Adipocyte (in vitro differentiated cells): ENCODE data around the gene UBE2V1.
"Not testable (repeated sequence)": the region's sequence is repeated elsewhere in the genome, so short reads cannot be mapped to it uniquely, and the experiment has no call there.

Experiments
- DNase-seq: peaks from one replicate; pipeline ENCODE4 v3.0.0-alpha.2; 2015; ENCODE audit warnings: low read depth
- H3K27me3 ChIP-seq: replicated peaks from 2 replicates; pipeline ENCODE4 v1.7.0; 2013; ENCODE audit warnings: mild to moderate bottlenecking, low read length, moderate library complexity; ENCODE audit not compliant: control insufficient read depth, insufficient read depth
- H3K36me3 ChIP-seq: 2 replicates; pipeline ENCODE4 v1.7.0; 2013; ENCODE audit warnings: low read length, mild to moderate bottlenecking, moderate library complexity; ENCODE audit not compliant: control insufficient read depth, insufficient read depth, severe bottlenecking
- H3K4me1 ChIP-seq: 2 replicates; pipeline ENCODE4 v1.7.0; 2013; ENCODE audit warnings: mild to moderate bottlenecking, low read length, moderate library complexity; ENCODE audit not compliant: control insufficient read depth, insufficient read depth
- H3K4me3 ChIP-seq: 2 replicates; pipeline ENCODE4 v1.7.0; 2013; ENCODE audit warnings: mild to moderate bottlenecking, low read length, moderate library complexity
- H3K9ac ChIP-seq: 2 replicates; pipeline ENCODE4 v1.7.0; 2013; ENCODE audit warnings: mild to moderate bottlenecking, low read length, moderate library complexity
- H3K9me3 ChIP-seq: 2 replicates; pipeline ENCODE4 v1.7.0; 2013; ENCODE audit warnings: mild to moderate bottlenecking, low read length, moderate library complexity; ENCODE audit not compliant: control insufficient read depth

The UBE2V1 gene

GRCh38 chr20:50089140-50089786, 23.7 kb downstream of the UBE2V1 start:
- H3K9me3 ChIP-seq: no peaks in the 10 kb centered on the region
- no peak for DNase-seq
- no peak overlapping the region for H3K4me3 ChIP-seq
- H3K27me3 ChIP-seq: no peaks in the 10 kb centered on the region
- no peak overlapping the region for H3K9ac ChIP-seq
- H3K36me3 ChIP-seq: peaks cover 34% of the 10 kb centered on the region
- H3K4me1 ChIP-seq: peaks cover 43% of the 10 kb centered on the region

- Histone ChIP-seq H3K27me3 (no peaks in the 10 kb centered on the region), H3K9me3 (no peaks in the 10 kb centered on the region), H3K36me3 (peaks cover 36% of the 10 kb centered on the region), H3K4me1 (peaks cover 40% of the 10 kb centered on the region), H3K4me3 (no peak overlapping the region), H3K9ac (peak overlapping the region; percentile 0)
- no peak for DNase-seq
Observed at GRCh38 chr20:50088022-50088421, 24.9 kb downstream of the UBE2V1 start.

DNA sequence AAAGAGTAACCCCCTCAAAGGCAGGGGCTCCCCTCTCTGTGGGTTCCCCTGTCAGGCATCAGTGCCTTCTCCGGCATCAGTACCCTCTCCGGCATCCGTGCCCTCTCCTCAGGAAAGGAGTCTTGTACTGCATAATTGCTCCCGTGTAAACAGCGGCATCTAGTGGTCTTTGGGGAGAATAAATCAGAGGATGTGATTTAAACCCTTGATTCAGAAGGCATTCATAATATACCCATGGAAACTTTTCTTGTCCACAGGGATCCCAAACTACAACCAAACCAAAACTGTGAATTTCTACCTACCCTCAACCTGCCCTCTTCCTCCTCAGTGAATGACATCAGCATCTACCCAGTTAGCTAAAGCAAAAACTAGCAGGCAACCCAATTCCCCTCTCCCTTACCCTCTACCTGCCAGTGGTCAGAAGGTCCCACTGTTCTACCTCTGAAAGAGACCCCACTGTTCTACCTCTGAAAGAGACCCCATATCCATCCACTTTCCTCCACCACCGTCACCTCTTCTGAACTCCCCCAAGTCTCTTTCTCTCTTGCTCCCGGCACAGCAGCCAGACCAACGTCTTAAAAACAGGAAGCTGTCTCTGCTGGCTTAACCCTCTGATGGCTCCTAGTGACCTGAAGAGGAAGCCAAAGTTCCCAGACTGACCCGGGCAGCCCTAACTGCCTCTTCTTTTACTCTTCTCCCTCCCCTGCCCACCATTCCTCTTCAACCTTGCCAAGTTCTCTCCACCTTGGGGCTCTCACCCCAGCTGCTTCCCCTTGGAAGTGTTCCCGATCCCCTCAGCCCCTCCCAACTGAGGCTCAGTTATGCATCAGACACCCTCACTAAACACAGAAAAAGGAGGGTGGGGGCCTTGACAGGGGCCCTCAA, 27.2 kb downstream of the UBE2V1 start:
- Histone ChIP-seq H3K27me3 (no peaks in the 10 kb centered on the region), H3K4me1 (peaks cover 26% of the 10 kb centered on the region), H3K9me3 (no peaks in the 10 kb centered on the region), H3K9ac (peak overlapping the region; percentile 68), H3K4me3 (peak overlapping the region; percentile 70), H3K36me3 (peaks cover 54% of the 10 kb centered on the region)
- DNase-seq: peak; percentile 85

DNA sequence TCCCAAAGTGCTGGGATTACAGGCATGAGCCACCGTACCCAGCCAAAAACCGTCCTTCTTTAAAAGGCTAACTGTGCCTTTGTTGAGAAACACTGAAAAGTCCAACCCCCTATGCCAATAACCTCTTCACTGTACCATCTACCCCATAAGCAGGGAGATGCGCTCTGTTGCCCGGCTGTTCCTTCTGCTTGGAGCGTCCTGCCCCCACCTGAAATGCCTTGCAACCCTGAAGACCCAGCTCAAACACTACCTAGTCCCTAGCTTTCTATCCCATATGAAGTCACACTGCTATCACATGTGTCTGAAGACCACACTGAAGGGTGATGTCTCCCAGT, 27.8 kb downstream of the UBE2V1 start:
- H3K9ac ChIP-seq: no peak overlapping the region
- peaks cover 21% of the 10 kb centered on the region for H3K4me1 ChIP-seq
- H3K4me3 ChIP-seq: no peak overlapping the region
- no peak for DNase-seq
- no peaks in the 10 kb centered on the region for H3K27me3 ChIP-seq
- H3K9me3 ChIP-seq: no peaks in the 10 kb centered on the region
- H3K36me3 ChIP-seq: peaks cover 53% of the 10 kb centered on the region

DNA sequence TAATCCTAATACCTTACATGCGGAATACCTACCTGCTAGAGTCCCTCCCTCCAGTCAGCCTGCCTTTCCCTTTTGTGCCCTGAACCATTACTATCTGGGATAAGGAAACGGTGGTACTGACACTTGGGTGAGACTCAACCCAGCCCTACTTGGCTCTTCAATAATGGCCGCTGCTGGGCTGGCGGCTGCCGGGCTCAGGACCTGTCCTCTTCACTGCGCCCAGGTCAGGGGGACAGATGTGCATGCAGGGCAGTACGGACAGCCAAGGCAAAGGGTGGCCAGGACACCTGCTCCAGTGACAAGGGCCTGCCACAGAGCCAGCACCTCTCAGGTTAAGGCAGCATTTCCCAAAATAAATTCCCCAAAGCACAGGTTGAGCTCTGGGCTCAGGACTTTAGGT, 29.9 kb downstream of the UBE2V1 start:
- Histone ChIP-seq H3K9me3 (no peaks in the 10 kb centered on the region), H3K9ac (no peak overlapping the region)

GRCh38 chr20:50082056-50082455, 30.9 kb downstream of the UBE2V1 start:
- H3K36me3 ChIP-seq: peaks cover 29% of the 10 kb centered on the region
- not testable (repeated sequence) for H3K27me3 ChIP-seq, H3K9me3 ChIP-seq, H3K9ac ChIP-seq, H3K4me3 ChIP-seq, DNase-seq
- H3K4me1 ChIP-seq: peaks cover 19% of the 10 kb centered on the region

More for the DNA sequence above, 29.9 kb downstream of the UBE2V1 start:
- no peak for DNase-seq
- no peaks in the 10 kb centered on the region for H3K27me3 ChIP-seq
- H3K36me3 ChIP-seq: peaks cover 33% of the 10 kb centered on the region
- H3K4me3 ChIP-seq: no peak overlapping the region
- H3K4me1 ChIP-seq: peaks cover 21% of the 10 kb centered on the region

GRCh38 chr20:50077818-50078601, 34.9 kb downstream of the UBE2V1 start:
- Histone ChIP-seq H3K36me3 (peaks cover 19% of the 10 kb centered on the region), H3K9me3 (no peaks in the 10 kb centered on the region), H3K27me3 (no peaks in the 10 kb centered on the region)

DNA sequence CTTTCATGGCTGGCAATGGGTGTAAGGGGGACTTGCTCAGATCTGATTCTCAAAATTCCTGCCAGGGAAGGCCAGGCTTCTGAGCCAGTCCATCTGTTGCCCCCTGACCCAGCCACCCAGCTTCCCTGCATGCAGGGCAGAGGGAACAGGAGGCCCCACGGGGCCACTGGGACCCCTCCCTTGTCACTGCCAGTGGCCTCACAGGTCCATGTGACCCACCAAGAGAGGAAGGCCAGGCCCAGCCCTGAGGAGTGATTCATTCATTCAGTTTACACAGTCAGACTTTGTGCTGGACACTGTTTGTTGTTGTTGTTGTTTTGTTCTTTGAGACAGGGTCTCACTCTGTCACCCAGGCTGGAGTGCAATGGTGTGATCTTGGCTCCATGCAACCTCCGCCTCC, 39.5 kb downstream of the UBE2V1 start:
- no peak for DNase-seq
- Histone ChIP-seq H3K4me3 (no peak overlapping the region), H3K4me1 (peaks cover 16% of the 10 kb centered on the region)

More at GRCh38 chr20:50077818-50078601, 34.9 kb downstream of the UBE2V1 start:
- H3K4me1 ChIP-seq: peaks cover 13% of the 10 kb centered on the region
- H3K4me3 ChIP-seq: no peak overlapping the region
- DNase-seq: no peak
- H3K9ac ChIP-seq: no peak overlapping the region

DNA sequence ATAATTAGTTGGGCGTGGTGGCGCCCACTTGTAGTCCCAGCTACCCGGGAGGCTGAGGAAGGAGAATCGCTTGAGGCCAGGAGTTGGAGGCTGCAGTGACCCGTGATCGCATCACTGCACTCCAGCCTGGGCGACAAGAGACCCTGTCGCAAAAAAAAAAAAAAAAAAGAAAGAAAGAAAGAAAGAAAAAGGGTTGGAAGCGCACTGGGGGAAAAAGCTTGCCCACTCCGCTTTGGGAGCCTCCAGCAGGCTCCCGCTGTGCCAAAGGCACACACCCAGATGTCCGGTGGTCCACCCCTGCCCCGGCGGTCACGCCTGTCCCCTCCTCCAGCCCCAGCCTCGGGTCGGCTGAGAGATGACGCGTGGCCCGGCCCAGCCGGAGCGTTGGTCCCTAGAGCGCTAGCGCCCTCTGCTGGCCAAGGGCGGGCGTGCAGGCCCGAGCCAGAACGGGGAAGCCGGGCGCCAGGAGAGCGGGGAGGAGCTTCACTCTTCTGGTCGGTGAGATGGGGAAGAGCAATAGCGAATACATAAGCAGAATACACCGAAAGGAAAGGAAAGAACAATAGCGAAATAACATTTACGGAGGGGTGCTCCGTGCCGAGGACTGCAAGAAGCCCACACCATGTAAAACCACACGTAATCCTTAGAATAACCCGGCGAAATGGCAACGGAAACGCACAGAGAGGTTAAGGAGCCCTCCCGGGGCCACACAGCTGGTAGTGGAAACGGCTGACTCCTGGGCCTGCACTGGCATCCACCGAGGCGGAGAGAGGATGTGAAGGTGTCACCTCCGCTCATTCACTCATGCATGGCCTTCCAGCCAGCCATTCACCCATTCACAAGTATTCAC, 41.7 kb downstream of the UBE2V1 start:
- H3K4me1 ChIP-seq: peaks cover 7% of the 10 kb centered on the region
- H3K9ac ChIP-seq: peak overlapping the region; percentile 82
- no peaks in the 10 kb centered on the region for H3K36me3 ChIP-seq
- no peaks in the 10 kb centered on the region for H3K27me3 ChIP-seq
- peak overlapping the region; percentile 77 for H3K4me3 ChIP-seq
- no peaks in the 10 kb centered on the region for H3K9me3 ChIP-seq
- peak; percentile 93 for DNase-seq

More for the DNA sequence above, 39.5 kb downstream of the UBE2V1 start:
- Histone ChIP-seq H3K9ac (no peak overlapping the region), H3K27me3 (no peaks in the 10 kb centered on the region), H3K36me3 (no peaks in the 10 kb centered on the region), H3K9me3 (no peaks in the 10 kb centered on the region)

DNA sequence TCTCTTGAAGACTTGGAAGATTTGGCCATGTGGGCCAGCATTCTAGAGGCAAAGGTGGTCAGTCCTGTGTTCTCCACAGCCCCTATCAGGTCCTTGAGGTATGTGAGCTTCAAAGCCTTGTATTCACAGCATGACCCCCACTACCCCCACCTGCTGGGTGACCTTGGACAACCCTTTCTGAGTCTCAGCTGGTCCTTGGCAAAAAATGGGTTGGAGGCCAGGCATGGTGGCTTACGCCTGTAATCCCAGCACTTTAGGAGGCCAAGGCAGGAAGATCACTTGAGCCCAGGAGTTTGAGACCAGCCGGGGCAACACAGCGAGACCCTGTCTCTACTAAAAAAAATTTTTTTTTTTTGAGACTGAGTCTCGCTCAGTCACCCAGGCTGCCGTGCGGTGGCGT, 42.6 kb downstream of the UBE2V1 start:
- Histone ChIP-seq H3K4me1 (peaks cover 4% of the 10 kb centered on the region), H3K27me3 (no peaks in the 10 kb centered on the region), H3K4me3 (no peak overlapping the region), H3K9me3 (no peaks in the 10 kb centered on the region), H3K9ac (no peak overlapping the region), H3K36me3 (no peaks in the 10 kb centered on the region)
- no peak for DNase-seq
